Measurements from ENCODE around the gene KCNMA1. TPM values are rescaled to one million over a fixed set of nuclear protein-coding genes. Genes with fewer than 3 reads are reported as not detected.

The KCNMA1 gene
- polyA plus RNA-seq, 1 of the 3 experiments (the other 2 are of a cell fraction), result 107 TPM

DNA sequence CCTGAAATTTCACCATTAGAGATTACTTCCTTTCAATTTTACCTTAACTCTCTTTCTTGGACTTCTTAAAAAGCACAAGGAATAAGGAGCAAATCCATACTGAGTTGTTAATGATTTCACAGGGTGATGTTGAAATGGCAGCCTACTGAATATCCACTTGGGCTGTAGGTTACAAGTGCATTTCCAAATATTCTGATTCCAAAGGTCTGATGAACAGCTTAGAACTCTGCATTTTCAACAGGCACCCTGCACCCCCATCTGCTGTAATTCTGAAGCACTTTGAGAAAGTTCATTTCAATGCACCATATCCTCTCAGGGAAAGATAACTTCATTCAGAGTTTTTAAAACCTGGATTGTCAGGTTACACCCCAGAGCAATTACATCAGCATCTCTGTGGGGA, 368.4 kb downstream of the KCNMA1 start:
- H3K4me1 ChIP-seq (ENCODE audit: control insufficient read depth in 1 of 2, insufficient read depth in 2 of 2, low read depth in 1 of 2, low read length in 1 of 2), result peaks cover 3 to 23% of the 10 kb centered on the region in 2 experiments
- H3K9me2 ChIP-seq, result no peaks in the 10 kb centered on the region
- H3K79me2 ChIP-seq (ENCODE audit: insufficient read depth), result no peaks in the 10 kb centered on the region
- H3K27ac ChIP-seq (ENCODE audit: low read depth in 2 of 2, low read length in 1 of 2), result no peak overlapping the region
- H3K4me2 ChIP-seq, result no peak overlapping the region
- ChIA-PET POLR2A (no interaction called here), CTCF (interaction anchor here (1.6 kb wide), 1 partner anchor 18 kb away, joined by 3 read pairs; no protein-coding TSS in a partner anchor)
- H3K27me3 ChIP-seq (ENCODE audit: insufficient read depth), result no peaks in the 10 kb centered on the region
- H2AFZ ChIP-seq (ENCODE audit: low read depth), result no peak overlapping the region
- H4K20me1 ChIP-seq (ENCODE audit: insufficient read depth), result no peaks in the 10 kb centered on the region
- no peaks in the 10 kb centered on the region for H3K36me3 ChIP-seq (replicated peaks in 1 of 2; ENCODE audit: control insufficient read depth in 1 of 2, insufficient read depth in 2 of 2, low read length in 1 of 2)
- no peak overlapping the region for H3K9ac ChIP-seq
- no peak for DNase-seq
- no peak overlapping the region for H3K4me3 ChIP-seq (ENCODE audit: low read depth in 2 of 2, low read length in 1 of 2)
- TF ChIP-seq RAD21 (IDR thresholded peaks at IDR 0.05; ENCODE audit: low read length) (no peak), MXI1 (IDR thresholded peaks at IDR 0.05; ENCODE audit: low read depth, low read length) (no peak), CHD2 (IDR thresholded peaks at IDR 0.05; ENCODE audit: low read length, partially characterized antibody) (no peak), GATA2 (CRISPR knock-in tag; IDR thresholded peaks at IDR 0.05) (no peak), ELF1 (IDR thresholded peaks at IDR 0.05) (no peak), FOXM1 (IDR thresholded peaks at IDR 0.05; ENCODE audit: low read depth) (no peak), JUND (IDR thresholded peaks at IDR 0.05) (no peak), FOXJ3 (CRISPR knock-in tag; IDR thresholded peaks at IDR 0.05) (no peak)
- TF ChIP-seq, protein P1, sequence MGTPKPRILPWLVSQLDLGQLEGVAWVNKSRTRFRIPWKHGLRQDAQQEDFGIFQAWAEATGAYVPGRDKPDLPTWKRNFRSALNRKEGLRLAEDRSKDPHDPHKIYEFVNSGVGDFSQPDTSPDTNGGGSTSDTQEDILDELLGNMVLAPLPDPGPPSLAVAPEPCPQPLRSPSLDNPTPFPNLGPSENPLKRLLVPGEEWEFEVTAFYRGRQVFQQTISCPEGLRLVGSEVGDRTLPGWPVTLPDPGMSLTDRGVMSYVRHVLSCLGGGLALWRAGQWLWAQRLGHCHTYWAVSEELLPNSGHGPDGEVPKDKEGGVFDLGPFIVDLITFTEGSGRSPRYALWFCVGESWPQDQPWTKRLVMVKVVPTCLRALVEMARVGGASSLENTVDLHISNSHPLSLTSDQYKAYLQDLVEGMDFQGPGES (IDR thresholded peaks at IDR 0.05; ENCODE audit: low read depth, low read length), result no peak
- TF ChIP-seq, protein P2, sequence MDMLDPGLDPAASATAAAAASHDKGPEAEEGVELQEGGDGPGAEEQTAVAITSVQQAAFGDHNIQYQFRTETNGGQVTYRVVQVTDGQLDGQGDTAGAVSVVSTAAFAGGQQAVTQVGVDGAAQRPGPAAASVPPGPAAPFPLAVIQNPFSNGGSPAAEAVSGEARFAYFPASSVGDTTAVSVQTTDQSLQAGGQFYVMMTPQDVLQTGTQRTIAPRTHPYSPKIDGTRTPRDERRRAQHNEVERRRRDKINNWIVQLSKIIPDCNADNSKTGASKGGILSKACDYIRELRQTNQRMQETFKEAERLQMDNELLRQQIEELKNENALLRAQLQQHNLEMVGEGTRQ (IDR thresholded peaks at IDR 0.05; ENCODE audit: borderline replicate concordance, low read depth, low read length), result no peak
- no peaks in the 10 kb centered on the region for H3K9me3 ChIP-seq
- peaks cover 16% of the 10 kb centered on the region for H3F3A ChIP-seq (replicated peaks; ENCODE audit: insufficient read depth)

GRCh38 chr10:77268721-77269120, 368.9 kb downstream of the KCNMA1 start:
- 92% methylated on average over 4 of the region's 4 CpGs for WGBS (ENCODE audit: low lambda C conversion rate)

More at GRCh38 chr10:77268721-77269120, 368.9 kb downstream of the KCNMA1 start:
- no peaks in the 10 kb centered on the region for H3K27me3 ChIP-seq (ENCODE audit: insufficient read depth)
- H3K9me3 ChIP-seq, result no peaks in the 10 kb centered on the region
- DNase-seq, result no peak
- peaks cover 15% of the 10 kb centered on the region for H3F3A ChIP-seq (replicated peaks; ENCODE audit: insufficient read depth)
- TF ChIP-seq CTCF (IDR thresholded peaks at IDR 0.05) (no peak), GABPA (IDR thresholded peaks at IDR 0.05; ENCODE audit: low read depth) (no peak), ZBTB33 (IDR thresholded peaks at IDR 0.05; ENCODE audit: borderline replicate concordance, low read depth) (no peak), ELF1 (IDR thresholded peaks at IDR 0.05) (no peak), CHD2 (IDR thresholded peaks at IDR 0.05; ENCODE audit: low read length, partially characterized antibody) (no peak), RFX5 (IDR thresholded peaks at IDR 0.05; ENCODE audit: low read length) (no peak)
- TF ChIP-seq, protein P3, sequence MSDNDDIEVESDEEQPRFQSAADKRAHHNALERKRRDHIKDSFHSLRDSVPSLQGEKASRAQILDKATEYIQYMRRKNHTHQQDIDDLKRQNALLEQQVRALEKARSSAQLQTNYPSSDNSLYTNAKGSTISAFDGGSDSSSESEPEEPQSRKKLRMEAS (IDR thresholded peaks at IDR 0.05; ENCODE audit: low read depth), result no peak
- TF ChIP-seq, protein P4, sequence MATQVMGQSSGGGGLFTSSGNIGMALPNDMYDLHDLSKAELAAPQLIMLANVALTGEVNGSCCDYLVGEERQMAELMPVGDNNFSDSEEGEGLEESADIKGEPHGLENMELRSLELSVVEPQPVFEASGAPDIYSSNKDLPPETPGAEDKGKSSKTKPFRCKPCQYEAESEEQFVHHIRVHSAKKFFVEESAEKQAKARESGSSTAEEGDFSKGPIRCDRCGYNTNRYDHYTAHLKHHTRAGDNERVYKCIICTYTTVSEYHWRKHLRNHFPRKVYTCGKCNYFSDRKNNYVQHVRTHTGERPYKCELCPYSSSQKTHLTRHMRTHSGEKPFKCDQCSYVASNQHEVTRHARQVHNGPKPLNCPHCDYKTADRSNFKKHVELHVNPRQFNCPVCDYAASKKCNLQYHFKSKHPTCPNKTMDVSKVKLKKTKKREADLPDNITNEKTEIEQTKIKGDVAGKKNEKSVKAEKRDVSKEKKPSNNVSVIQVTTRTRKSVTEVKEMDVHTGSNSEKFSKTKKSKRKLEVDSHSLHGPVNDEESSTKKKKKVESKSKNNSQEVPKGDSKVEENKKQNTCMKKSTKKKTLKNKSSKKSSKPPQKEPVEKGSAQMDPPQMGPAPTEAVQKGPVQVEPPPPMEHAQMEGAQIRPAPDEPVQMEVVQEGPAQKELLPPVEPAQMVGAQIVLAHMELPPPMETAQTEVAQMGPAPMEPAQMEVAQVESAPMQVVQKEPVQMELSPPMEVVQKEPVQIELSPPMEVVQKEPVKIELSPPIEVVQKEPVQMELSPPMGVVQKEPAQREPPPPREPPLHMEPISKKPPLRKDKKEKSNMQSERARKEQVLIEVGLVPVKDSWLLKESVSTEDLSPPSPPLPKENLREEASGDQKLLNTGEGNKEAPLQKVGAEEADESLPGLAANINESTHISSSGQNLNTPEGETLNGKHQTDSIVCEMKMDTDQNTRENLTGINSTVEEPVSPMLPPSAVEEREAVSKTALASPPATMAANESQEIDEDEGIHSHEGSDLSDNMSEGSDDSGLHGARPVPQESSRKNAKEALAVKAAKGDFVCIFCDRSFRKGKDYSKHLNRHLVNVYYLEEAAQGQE (IDR thresholded peaks at IDR 0.05; ENCODE audit: low read depth, low read length), result no peak
- CTCF ChIA-PET, result no interaction called here
- no peaks in the 10 kb centered on the region for H3K9me2 ChIP-seq
- H3K27ac ChIP-seq (ENCODE audit: low read depth in 2 of 2, low read length in 1 of 2), result peak overlapping the region in 1 of 2 experiments; percentile 37; a peak in 2 of 4 replicates
- peaks cover 3 to 25% of the 10 kb centered on the region in 2 experiments for H3K4me1 ChIP-seq (ENCODE audit: control insufficient read depth in 1 of 2, insufficient read depth in 2 of 2, low read depth in 1 of 2, low read length in 1 of 2)
- no peak overlapping the region for H3K4me3 ChIP-seq (ENCODE audit: low read depth in 2 of 2, low read length in 1 of 2)
- no peak overlapping the region for H3K9ac ChIP-seq
- H3K4me2 ChIP-seq, result 0 out of 2 replicates have a peak overlapping the region, but pooled peaks have one; percentile 20
- H2AFZ ChIP-seq (ENCODE audit: low read depth), result no peak overlapping the region
- no peaks in the 10 kb centered on the region for H3K79me2 ChIP-seq (ENCODE audit: insufficient read depth)
- POLR2A ChIA-PET, result no interaction called here
- H3K36me3 ChIP-seq (replicated peaks in 1 of 2; ENCODE audit: control insufficient read depth in 1 of 2, insufficient read depth in 2 of 2, low read length in 1 of 2), result no peaks in the 10 kb centered on the region
- no peaks in the 10 kb centered on the region for H4K20me1 ChIP-seq (ENCODE audit: insufficient read depth)

Data from SK-N-SH (cell line).